HG03108 (cell line): Measurements from ENCODE around the gene PDE4D.

Experiments used
- ATAC-seq: cut with Tn5 transposase; IDR thresholded peaks from one replicate; pipeline ENCODE4 v1.9.1; 2021; ENCODE audit warnings: moderate library complexity; ENCODE audit not compliant: unreplicated experiment

Gene PDE4D

DNA sequence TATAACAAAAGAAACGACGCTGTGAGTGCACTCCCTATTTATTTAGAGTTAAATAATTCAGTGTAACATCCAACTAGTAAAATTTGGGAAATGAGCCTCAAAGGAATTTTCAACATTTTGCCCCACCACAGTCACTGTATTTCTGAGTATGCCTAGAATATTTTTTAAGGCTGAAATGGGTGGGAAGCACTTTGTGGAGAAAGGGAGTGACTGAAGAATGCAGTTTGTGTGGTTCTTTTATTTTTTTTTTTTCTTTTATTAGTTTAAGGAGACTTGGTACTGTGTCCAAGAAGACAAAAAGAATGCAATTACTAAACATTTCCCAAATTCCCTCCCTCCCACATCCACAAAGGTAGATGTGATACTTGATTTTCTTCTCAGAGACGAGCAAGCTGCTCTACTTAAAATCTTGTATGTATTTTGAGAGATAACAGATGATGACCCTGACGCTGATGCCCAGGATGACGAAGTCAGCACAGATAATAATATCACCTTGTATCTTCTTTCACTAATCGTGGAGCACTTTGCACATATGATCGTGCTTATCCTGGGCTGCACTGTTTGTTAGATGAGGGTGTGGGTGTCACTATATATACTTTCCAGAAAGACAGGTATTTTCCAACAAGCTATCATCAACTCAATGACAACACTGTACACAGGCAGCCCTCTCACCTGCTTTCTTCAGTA is 724.3 kb downstream of the PDE4D start:
- ATAC-seq, result no peak

DNA sequence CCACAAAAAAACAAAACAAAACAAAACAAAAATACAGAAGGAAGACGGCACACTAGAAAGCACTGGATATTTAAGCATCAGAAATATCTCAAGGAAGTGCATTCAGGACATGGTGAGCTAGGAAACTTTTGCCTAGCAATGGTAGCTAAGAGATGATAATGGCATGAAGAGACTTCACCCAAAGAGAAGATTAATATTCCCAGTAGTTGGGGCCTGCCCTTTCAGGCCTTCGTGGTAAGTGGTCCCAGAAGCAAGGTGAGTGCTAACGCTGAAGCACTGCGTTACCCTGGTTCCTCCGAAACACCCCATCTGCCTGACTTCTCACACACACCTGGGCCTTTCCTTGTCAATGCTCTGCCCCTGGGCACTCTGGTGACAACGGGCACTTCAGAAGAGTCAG is 725.5 kb downstream of the PDE4D start:
- no peak for ATAC-seq

DNA sequence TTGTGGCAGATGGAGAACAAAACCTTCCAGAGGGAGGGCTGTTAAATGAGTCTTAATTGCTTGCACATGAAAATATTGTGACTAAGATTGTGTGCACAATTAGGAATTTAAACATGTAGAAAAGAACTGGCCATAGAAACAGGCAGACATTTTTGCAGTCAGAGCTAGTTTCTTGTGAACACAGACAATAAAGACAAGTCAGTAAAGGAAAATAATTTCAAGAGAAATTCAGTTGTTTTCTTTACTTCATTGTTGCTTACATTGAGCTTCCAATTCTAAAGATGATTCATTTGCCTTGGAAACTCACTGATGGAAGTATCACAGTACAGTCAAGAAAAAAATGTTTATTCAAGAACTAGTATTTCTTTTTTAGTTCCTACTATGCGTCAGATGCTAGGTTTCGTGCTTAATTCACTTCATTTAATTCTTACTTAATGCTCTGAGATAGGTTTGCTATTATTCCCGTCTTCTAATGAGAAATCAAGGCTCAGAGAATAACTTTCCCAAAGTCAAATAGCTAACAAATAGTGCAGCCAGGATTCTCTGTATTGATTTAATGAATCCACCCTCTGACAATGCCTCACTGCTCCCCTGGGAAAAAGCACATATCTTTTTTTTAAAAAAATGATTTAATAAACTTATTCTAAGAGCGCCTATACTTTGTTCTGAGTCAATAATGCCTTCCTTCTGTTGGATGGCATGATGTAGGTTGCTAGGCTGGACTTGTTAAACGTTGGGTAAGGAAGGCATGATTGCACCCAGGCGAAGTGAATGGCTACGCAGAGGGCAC is 729.3 kb downstream of the PDE4D start:
- no peak for ATAC-seq

DNA sequence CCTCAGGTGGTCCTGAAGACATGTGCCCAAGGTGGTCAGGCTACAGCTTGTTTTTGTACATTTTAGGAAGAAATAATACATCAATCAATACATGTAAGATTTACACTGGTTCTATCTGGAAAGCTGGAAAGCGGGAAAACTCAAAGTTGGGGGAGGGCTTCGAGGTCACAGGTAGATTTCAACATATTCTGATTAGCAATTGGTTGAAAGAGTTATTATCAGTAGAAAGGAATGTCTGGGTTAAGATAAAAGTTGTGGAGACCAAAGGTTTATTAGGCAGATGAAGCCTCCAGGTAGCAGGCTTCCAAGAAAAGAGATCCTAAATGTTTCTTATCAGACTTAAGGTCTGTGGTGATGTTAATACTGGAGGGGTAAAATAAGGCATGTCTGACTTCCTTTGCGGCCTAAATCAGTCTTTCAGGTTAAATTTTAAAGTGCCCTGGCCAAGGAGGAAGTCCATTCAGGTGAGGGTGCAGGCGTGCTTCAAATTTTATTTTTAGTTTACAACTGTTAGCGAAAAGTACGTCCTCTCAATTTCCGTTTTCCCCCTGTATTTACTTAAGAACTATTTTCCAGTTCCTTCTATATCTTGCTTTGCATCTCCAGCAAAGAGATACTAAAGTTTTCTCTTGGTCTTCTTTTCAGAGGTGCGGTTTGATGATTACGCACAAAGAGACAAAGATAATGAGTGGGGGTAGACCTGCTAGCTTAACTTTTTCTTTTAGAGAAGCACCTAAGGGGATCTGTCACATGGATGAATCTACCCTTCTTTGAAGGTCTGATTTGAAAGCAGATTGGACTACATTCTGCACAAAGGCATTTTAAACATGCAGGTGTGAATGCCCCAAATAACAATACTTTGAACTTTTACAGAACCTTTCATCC is 732.1 kb downstream of the PDE4D start:
- no peak for ATAC-seq

DNA sequence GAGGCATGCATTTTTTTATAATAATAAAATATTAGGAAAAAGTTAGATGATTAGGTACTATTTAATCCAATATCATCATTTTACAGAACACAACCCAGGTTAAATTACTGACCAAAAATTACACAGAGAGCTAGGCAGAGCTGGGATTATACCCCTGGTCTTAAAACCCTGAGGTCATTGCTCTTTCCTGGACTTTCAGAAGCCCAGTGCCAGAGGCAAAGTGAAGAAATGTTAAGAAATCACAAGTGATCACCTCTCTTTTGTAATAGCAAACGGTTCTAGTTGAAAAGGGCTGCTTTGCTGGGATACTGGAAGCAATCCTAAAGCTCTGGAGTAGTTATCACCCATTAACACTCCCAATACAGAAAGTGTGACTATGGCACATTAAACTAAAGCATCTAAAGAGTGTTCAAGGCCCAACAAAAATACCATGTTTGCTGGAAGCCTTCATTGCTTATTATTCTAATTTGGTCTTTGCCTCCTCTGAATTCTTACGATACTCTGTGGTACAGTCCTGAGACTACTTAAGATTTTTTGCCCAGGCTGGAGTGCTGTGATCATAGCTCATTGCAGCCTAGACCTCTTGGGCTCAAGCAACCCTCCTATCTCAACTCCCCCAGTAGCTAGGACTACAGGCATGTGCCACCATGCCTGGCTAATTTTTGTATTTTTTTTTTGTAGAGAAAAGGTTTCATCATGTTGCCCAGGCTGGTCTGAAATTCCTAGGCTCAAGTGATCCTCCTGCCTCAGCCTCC is 734.7 kb downstream of the PDE4D start:
- no peak for ATAC-seq

DNA sequence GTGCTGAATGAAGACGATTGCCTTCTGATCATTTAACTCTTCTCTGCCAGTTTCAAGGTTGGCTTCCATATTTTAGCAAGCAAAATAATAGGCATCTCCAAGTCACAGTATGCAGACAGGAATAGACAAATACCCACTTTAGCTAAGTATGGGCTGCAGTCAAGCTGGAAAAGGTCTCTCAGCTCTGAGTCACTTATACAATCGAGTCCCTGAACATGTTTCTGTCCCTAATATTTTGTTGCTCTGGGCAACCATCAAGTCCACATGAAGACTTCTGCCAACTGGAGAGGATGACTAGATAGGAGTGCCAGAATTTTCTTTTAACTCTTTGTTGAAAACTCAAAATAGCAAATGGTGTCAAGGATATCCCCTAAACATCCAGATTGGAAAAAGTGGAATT is 735.4 kb downstream of the PDE4D start:
- ATAC-seq, result no peak

DNA sequence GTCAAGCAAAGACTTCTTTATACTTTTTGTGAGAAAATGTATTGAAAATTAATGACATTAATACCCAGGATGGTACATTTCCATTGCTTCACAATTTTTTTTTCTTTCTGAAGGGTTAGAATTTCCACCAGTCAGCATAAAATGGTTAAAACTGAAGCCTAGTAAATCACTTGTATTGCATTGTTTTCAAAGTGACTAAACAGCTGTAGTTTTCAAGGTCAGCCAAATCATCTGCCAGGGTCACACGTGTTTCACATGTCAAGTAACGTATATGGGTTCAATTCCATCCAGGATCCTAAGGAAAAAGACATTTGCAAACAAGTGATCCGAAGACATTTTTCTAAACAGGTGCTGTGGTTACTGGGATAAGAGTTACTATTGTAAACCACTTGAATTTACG is 736.5 kb downstream of the PDE4D start:
- no peak for ATAC-seq

DNA sequence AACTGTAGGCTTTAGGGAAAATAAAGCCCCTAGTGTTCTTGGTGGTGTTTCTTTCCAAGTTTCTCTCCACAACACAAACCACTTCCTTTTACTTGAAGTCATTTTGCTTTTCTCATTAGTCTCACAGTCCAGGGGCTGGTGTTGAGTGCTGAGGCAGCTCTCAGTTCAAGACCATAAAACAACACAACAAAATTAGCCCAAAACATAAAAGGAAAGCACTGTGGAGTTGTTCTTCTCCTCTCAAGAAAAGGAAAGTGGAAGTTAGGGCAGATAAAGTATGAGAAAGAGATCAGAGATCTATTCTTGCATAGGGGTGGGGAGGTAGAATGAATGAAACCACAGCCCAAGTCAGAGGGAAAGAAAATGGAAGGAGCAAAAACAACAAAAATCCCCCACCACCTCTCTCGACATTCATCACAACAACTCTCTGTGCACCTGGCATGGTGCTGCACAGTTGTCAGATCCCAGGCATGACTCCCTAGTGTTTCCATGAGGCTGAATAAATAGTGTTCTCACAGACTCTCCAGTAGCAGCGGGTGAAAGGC is 740.8 kb downstream of the PDE4D start:
- ATAC-seq, result no peak

DNA sequence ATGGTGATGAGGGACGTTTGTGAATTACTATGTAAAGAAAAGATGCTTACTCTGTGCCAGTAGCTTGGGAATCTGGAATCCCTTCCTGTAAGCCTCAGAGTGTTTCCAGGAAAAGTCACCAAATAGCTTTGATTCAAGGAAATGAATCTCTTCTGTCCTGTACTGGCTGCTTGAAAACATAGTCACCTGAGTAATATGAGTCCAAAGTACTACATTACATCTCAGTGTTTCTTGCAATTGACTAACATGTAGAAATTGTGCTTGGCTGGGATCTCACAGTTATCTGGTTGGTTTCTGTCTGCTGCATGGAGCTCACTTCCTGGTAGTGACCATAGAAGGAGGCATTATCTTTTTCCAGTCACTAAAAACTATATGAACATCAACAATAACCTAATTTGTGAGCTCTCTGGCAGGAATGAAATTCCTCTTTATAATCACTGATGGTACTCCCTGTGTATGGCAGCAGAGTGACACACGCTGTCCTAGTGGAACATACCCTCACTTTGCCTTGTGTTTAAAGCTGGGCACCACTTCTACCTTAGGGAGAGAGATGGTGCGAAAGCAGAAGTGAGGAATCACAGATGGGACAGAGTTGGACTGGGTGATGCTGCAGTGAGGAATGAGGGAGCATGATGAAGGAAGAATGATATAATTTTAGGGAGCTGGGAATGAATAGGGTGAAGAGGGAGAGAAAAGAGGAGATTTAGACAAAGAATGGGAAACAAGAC is 742.2 kb downstream of the PDE4D start:
- ATAC-seq, result no peak

DNA sequence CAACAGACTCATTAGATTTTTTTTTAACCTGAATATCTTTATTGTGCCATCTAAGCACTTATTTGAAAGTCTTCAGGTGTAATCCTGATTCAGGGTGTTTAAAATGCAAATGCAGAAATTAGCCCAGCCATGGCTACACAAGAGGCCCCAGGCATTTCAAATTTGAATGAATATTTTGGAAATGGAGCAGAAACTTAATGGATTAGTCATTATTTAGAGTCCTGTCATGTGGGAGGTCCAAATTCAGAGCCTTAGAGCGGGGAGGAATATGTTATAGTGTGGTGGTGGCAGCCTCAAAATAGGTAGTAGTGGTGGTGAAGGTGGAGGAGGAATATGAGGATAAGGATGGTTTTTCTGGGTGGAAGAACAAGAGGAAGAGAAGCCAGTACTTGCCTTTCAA is 743.7 kb downstream of the PDE4D start:
- ATAC-seq, result no peak

DNA sequence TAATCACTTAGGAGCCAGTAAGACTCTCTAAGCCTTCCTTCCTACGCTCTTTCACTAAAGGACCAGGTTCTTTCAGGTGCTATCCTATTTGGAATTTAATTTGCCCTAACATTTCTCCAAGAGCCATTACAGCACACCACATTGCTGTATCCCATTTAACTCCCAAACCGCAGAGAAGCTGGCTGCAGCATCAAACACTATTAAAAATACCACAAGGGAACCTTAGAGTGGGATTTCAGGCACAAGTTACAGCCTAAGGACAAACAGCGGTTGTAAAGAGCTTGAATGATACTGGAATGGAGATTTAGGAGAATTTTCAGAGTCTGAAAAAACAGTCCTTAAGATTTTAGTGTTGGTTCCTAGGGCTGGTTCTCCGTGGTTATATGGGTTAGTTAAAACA is 744.3 kb downstream of the PDE4D start:
- ATAC-seq, result no peak

DNA sequence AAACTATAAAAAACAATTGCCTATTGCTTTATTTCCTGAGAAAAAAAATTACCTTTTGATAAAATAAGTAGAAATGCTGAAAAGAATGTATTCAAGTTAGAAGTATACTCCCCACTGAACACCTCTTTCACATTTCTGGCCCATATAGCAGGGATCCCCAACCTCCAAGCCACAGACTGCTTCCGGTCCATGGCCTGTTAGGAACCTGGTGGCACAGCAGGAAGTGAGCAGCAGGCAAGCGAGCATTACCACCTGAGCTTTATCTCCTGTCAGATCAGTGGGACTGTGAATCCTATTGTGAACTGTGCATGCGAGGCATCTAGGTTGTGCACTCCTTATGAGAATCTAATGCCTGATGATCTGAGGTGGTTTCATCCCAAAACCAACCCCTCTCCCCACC is 746.8 kb downstream of the PDE4D start:
- no peak for ATAC-seq

DNA sequence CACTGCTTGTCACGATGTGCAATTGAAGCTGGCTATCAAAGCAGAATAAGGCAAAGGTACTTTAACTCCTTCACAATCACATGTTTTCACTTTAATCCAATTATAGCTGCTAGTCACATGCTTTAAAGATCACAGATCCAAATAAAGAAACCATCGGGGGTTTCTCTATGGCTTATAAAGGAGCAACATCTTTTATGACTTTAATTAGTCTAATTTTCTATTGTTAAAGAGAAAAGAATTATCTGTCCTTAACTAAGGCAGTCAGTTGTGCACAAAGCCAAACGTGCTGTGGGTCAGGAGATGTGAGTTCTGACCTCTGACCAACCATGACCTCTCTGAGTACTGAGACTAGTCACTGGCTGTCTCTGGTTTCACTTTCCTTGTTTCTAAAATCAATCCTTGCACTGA is 749.6 kb downstream of the PDE4D start:
- peak; percentile 96 for ATAC-seq

DNA sequence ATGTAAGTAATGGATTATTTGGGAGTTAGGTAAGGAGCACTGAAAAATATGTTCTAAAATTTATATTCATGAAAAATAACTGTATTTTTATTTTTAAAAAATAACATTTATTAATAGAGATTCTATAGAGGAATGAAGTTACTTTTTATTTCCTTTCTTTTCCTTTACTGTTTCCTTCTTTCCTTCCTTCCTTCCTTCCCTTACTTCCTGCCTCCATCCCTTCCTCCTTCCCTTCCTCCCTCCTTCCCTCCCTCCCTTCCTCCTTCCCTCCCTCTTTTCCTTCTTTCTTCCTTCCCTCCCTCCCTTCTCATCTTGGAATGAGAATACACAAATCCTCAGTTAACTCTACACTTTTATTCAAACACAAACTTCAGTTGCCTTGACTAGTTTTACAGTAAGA is 750.6 kb downstream of the PDE4D start:
- no peak for ATAC-seq

DNA sequence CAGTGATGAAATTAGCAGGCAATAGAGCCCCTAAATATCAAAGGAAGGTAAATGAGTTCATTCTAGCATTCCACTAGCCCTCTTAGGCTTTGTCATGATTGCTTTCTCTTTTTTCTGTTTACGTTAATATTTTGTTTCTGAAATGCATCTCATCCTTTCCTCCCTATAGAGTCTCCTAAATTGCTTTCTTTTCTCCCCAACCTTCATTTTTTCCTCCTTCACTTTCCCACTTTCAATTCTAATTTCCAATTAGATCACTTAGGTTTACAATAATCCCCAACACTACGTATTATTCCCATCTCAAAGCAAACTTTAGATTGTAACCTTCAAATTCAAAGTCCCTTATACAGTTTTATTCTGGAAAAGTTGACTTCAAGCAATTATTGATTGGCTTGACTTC is 751.4 kb downstream of the PDE4D start:
- no peak for ATAC-seq

DNA sequence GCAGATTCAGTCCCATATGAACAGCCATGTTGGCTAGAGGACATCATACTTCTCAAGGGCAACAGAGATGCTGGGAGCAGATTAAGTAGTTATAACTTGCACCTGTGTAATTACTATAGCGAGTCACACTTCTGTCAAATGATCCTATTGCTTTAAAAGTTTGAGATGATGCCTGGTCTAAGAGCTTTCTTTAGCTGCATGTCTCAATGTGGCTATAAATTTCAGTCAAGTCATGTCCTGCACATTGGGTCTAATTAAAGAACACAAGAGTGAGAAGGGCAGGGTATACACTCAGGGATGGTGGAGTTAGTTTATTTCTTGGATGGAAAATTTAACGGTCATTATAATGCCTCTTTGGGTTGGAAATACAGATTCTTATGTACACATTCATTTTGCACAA is 753.4 kb downstream of the PDE4D start:
- no peak for ATAC-seq

DNA sequence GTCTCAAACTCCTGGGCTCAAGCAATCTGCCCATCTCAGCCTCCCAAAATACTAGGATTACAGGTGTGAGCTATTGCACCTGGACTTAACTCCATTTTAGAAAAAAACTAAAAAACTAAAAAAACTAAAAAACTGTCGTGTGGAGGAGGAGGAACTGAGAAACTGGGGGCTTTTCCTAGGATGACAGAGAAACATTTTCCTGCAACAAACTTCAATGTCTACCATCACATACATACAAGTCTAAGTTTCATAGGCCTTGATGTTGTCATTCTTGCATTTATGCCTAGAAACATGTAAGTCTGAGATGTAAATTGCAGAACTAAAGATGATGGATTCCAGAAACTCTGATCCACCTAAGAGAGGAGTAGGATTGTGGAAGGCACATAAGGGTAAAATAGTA is 753.8 kb downstream of the PDE4D start:
- no peak for ATAC-seq

DNA sequence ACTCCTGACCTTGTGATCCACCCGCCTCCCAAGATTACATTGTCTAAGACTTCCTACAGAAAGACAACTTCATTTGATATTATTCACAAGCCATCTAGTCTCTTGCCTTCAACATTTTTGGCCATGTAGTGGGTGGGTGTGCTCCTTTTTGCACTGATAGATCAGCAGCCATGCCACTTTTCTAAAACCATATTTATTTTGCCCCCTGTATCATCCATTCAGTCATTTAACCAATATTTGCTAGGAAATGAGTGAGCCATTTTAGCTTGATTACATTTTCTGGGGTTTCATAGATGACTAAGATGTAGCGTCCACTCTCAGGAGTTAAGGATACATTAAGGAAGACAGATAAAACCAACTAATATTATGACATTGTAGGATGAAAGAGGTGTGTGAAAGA is 755.0 kb downstream of the PDE4D start:
- ATAC-seq, result no peak

DNA sequence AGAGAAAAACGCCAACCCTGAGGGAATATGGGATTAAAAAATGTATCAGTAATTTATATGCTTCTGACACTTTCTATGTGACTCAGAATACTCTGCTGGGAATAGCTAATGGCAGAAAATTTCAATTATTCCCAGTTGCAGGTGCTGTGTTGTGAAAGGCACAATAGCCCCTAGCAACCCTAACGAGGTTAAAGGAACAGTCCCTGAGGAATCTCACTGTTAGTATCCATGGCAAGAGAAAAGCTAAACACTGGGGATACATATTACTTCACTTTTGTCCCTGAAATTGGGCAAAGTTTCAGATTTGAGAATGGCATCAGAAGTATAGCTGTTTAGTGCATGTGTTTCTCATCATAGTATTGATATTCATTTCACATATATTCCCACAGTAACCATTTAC is 755.7 kb downstream of the PDE4D start:
- no peak for ATAC-seq

DNA sequence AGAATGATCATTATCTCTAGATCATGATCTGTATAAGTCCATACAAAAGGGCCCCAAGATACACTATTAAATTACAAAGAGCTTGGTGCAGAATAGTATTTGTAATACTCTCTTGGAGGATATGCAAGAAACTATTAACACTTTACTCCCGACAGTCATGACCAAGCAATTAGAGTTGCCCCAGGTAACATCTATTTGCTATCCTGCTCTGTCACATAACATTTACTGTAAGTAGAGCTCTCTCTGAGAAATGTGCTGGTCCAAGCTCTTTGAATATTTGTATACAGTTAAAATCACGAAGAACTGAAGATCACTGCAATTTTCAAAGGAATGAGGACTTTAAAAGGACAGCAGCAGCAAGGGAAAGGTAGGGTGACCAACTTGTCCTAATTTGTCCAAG is 757.0 kb downstream of the PDE4D start:
- no peak for ATAC-seq
